ENCODE measurements around the gene TANC1.

GRCh38 chr2:159201360-159202063 lies 233.1 kb downstream of the TANC1 start:
- TF ChIP-seq EZH2 (IDR thresholded peaks at IDR 0.05; ENCODE audit: low read depth, unreplicated experiment) (no peak), CTCF (conservative IDR thresholded peaks at IDR 0.05; ENCODE audit: low read depth in 2 of 2) (no peak), EZH2phosphoT487 (IDR thresholded peaks at IDR 0.05; ENCODE audit: unreplicated experiment) (no peak), CREB1 (CRISPR knock-in tag; IDR thresholded peaks at IDR 0.05; ENCODE audit: low read depth) (no peak), JUNB (IDR thresholded peaks at IDR 0.05; ENCODE audit: unreplicated experiment) (no peak)
